B cell (primary cell): ENCODE data around the gene PLPPR5.

Experiments used
- EZH2 ChIP-seq: IDR thresholded peaks from 2 replicates; pipeline ENCODE4 v1.6.1; 2012; ENCODE audit warnings: borderline replicate concordance, low read depth, mild to moderate bottlenecking, moderate library complexity, low read length; ENCODE audit not compliant: insufficient read depth, poor library complexity, severe bottlenecking
- TF ChIP-seq, protein P1 (sequence below): fragments of 200-600 bp; IDR thresholded peaks from one replicate; pipeline ENCODE4 v1.8.0; 2022; ENCODE audit warnings: antibody characterized with exemption, mild to moderate bottlenecking

DNA sequence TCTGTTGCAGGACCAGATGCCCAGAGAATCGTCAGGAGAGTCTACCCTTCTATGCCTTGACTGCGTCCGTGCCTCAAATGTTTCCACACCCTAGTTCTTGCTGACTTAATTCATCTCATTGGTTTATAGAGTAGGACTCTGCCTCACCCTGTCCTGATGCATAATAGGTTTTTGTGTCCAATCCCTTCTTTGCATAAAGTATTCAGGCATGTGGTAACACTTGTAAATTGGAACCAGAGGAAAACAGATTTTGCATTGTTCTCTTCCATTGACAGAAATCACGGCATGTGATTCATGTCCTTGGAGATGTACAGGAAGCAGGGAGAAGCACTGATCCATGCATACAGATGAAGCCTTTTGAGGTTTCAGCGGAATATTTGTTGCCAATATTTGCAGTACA, 29.5 kb downstream of the PLPPR5 start:
- TF ChIP-seq, protein P1, sequence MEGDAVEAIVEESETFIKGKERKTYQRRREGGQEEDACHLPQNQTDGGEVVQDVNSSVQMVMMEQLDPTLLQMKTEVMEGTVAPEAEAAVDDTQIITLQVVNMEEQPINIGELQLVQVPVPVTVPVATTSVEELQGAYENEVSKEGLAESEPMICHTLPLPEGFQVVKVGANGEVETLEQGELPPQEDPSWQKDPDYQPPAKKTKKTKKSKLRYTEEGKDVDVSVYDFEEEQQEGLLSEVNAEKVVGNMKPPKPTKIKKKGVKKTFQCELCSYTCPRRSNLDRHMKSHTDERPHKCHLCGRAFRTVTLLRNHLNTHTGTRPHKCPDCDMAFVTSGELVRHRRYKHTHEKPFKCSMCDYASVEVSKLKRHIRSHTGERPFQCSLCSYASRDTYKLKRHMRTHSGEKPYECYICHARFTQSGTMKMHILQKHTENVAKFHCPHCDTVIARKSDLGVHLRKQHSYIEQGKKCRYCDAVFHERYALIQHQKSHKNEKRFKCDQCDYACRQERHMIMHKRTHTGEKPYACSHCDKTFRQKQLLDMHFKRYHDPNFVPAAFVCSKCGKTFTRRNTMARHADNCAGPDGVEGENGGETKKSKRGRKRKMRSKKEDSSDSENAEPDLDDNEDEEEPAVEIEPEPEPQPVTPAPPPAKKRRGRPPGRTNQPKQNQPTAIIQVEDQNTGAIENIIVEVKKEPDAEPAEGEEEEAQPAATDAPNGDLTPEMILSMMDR, result no peak
- no peak for TF ChIP-seq EZH2
